Adrenal gland (tissue), 5 donors: ENCODE data around the gene CCDC3.

ENCODE experiments used
- CTCF ChIP-seq, 6 experiments: fragments of 450-650 bp in 4 of 6; fragments of 200-600 bp in 2 of 6; sonication (generic) in 1 of 6; IDR thresholded peaks; 1 replicate in 5 of 6; 2 replicates in 1 of 6; pipeline versions ENCODE4 v1.5.1 to v1.8.0; 2016 to 2021; ENCODE audit warnings: antibody characterized with exemption in 6 of 6, mild to moderate bottlenecking in 2 of 6, moderate library complexity in 1 of 6
- POLR2A ChIP-seq, 2 donors: fragments of 450-650 bp; IDR thresholded peaks; one replicate each; pipeline ENCODE4 v1.6.1; 2017; ENCODE audit warnings: antibody characterized with exemption in 2 of 2, mild to moderate bottlenecking in 2 of 2, moderate library complexity in 1 of 2
- donor health status: DM: no; HTN: no; CAD: no.

- TF ChIP-seq CTCF (IDR thresholded peaks at IDR 0.05) (no peak), POLR2A (IDR thresholded peaks at IDR 0.05) (no peak)
These were observed 36.3 kb upstream of the CCDC3 start for GRCh38 chr10:13037832-13038231.
